ENCODE data around the gene SNPH.

SNPH gene

DNA sequence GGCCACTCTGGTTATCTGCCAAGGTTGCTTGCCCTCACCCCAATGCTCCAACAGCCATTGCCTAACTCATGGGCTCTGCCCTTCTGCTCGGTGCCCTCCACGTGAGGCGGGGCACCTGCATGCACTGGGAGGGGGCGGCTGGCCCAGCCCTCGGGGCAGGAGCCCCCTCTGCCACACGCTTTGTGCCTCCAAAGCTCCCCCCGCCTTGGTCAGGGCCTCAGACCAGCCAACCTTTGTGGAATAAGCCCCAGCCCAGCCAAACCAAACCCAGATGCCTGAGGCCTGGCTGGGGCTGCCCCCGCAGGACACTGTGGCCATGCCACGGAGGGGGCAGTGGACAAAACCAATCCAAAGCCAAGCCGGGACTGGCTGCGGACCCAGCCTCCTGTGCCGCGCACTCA is 41.5 kb downstream of the SNPH start:
- H3K4me3 ChIP-seq (ENCODE audit: low read length in 2 of 2) = no peak overlapping the region
- H3K9me3 ChIP-seq (ENCODE audit: control insufficient read depth in 2 of 2, low read length in 2 of 2) = no peaks in the 10 kb centered on the region
- no peak overlapping the region for H3K27ac ChIP-seq (ENCODE audit: low read depth in 2 of 2, low read length in 2 of 2)
- H3K36me3 ChIP-seq (ENCODE audit: control insufficient read depth in 2 of 2, insufficient read depth in 2 of 2, low read length in 2 of 2) = peaks cover 19 to 37% of the 10 kb centered on the region in 2 donors
- H3K9ac ChIP-seq (ENCODE audit: low read depth in 1 of 2, low read length in 2 of 2) = no peak overlapping the region
- no peaks in the 10 kb centered on the region for H3K27me3 ChIP-seq (ENCODE audit: control insufficient read depth in 2 of 2, insufficient read depth in 2 of 2, low read length in 2 of 2)
- H3K4me1 ChIP-seq (ENCODE audit: control insufficient read depth in 2 of 2, insufficient read depth in 2 of 2, low read length in 2 of 2) = no peaks in the 10 kb centered on the region

DNA sequence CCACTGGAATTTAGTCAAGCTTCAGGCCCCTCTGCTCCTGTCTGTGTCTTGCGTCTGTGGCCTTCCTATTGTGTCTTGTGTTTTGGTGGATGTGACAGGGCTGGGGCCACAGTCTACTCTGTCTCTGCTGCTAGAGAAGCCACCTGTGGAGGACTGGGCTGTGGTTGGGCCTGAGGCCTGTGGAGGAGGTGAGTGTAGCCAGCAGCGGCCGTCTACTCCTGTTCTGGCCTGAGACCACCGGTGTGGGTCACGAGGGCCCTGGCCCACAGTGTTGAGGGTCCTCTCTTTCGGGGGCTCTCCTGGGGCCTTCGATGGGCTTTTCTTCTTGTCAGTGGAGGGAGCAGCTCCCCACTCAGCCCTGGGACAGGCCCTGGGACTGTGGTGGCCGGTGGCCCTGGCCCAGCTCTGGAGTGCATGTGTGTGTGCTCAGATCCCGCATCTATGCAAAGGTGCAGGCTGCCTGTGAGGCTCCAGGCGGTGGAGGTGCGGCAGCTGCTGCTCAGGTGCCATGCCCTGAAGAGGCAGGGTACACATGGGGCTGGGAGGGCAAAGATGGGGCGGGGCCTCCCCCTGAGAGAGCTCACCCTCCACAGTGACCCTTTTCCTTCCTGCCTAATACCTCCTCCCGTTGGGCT is 42.1 kb downstream of the SNPH start:
- Histone ChIP-seq H3K9ac (ENCODE audit: low read depth in 1 of 2, low read length in 2 of 2) (no peak overlapping the region), H3K27ac (ENCODE audit: low read depth in 2 of 2, low read length in 2 of 2) (no peak overlapping the region), H3K4me1 (ENCODE audit: control insufficient read depth in 2 of 2, insufficient read depth in 2 of 2, low read length in 2 of 2) (no peaks in the 10 kb centered on the region), H3K27me3 (ENCODE audit: control insufficient read depth in 2 of 2, insufficient read depth in 2 of 2, low read length in 2 of 2) (no peaks in the 10 kb centered on the region), H3K4me3 (ENCODE audit: low read length in 2 of 2) (no peak overlapping the region), H3K36me3 (ENCODE audit: control insufficient read depth in 2 of 2, insufficient read depth in 2 of 2, low read length in 2 of 2) (peaks cover 19 to 42% of the 10 kb centered on the region in 2 donors), H3K9me3 (ENCODE audit: control insufficient read depth in 2 of 2, low read length in 2 of 2) (no peaks in the 10 kb centered on the region)

DNA sequence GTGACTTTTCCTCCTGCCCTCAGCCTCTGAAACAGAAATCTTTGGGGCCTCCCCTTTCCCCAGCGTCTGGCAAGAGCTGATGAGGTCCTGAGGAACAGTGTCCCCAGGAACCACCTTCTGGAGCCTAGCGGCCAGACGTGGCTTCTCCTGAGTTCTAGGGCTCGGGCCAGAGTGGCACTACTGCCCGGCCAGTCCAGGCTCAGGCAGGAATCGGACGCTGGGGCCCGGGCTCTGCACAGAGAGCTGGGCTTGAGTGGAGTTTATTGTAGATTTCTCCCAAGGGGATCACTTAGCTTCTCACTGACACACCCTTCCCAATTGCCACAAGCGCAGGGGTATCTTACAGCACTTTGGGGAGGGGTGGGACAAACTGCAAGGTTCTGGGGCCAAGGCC is 42.6 kb downstream of the SNPH start:
- no peak overlapping the region for H3K9ac ChIP-seq (ENCODE audit: low read depth in 1 of 2, low read length in 2 of 2)
- peaks cover 19 to 42% of the 10 kb centered on the region in 2 donors for H3K36me3 ChIP-seq (ENCODE audit: control insufficient read depth in 2 of 2, insufficient read depth in 2 of 2, low read length in 2 of 2)
- H3K27ac ChIP-seq (ENCODE audit: low read depth in 2 of 2, low read length in 2 of 2) = no peak overlapping the region
- H3K4me3 ChIP-seq (ENCODE audit: low read length in 2 of 2) = no peak overlapping the region
- H3K4me1 ChIP-seq (ENCODE audit: control insufficient read depth in 2 of 2, insufficient read depth in 2 of 2, low read length in 2 of 2) = peaks cover 0 to 5% of the 10 kb centered on the region in 2 donors
- H3K27me3 ChIP-seq (ENCODE audit: control insufficient read depth in 2 of 2, insufficient read depth in 2 of 2, low read length in 2 of 2) = no peaks in the 10 kb centered on the region
- no peaks in the 10 kb centered on the region for H3K9me3 ChIP-seq (ENCODE audit: control insufficient read depth in 2 of 2, low read length in 2 of 2)

DNA sequence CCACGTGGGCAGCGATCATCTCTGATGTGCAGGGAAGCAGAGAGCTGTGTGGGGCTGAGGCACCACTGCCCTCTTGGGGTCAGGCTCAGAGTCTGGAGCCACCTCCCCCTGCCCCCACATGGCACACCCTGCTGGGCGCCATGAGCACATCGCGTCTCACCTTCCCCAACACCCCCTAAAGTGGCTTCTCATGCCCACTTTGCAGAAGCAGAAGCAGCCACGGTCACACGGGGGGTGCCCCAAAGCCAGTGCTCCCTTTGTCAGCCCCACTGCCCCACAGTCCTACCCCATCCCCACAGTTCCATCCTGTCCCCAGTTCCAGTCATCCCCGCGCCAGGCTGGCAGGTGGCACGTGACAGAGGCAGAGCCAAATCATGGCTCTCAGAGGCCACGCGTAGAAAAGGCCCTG is 43.3 kb downstream of the SNPH start:
- Histone ChIP-seq H3K27me3 (ENCODE audit: control insufficient read depth in 2 of 2, insufficient read depth in 2 of 2, low read length in 2 of 2) (no peaks in the 10 kb centered on the region), H3K4me3 (ENCODE audit: low read length in 2 of 2) (no peak overlapping the region), H3K27ac (ENCODE audit: low read depth in 2 of 2, low read length in 2 of 2) (no peak overlapping the region), H3K9me3 (ENCODE audit: control insufficient read depth in 2 of 2, low read length in 2 of 2) (no peaks in the 10 kb centered on the region), H3K4me1 (ENCODE audit: control insufficient read depth in 2 of 2, insufficient read depth in 2 of 2, low read length in 2 of 2) (peaks cover 0 to 5% of the 10 kb centered on the region in 2 donors), H3K9ac (ENCODE audit: low read depth in 1 of 2, low read length in 2 of 2) (no peak overlapping the region), H3K36me3 (ENCODE audit: control insufficient read depth in 2 of 2, insufficient read depth in 2 of 2, low read length in 2 of 2) (peaks cover 19 to 42% of the 10 kb centered on the region in 2 donors)

DNA sequence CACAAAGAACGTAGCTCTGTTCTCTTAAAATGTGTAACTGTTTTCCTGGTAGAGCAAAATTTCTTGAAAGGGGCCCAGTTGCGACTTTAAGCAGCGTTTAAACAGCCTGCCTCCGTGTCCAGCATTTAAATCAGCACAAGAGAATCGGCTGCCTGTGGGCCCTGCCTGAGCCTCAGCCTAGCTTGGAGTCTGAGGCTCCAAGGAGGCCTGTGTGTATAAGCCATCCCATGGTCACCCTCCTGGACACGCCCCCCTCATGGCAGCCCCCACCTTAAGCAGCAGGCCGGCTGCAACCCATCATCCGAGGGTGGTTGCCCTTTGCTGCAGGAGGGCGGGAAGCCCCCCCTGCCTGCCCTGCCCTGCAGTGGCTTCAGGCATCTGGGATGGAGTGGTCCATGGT is 44.0 kb downstream of the SNPH start:
- Histone ChIP-seq H3K27me3 (ENCODE audit: control insufficient read depth in 2 of 2, insufficient read depth in 2 of 2, low read length in 2 of 2) (no peaks in the 10 kb centered on the region), H3K9ac (ENCODE audit: low read depth in 1 of 2, low read length in 2 of 2) (no peak overlapping the region), H3K4me3 (ENCODE audit: low read length in 2 of 2) (no peak overlapping the region), H3K36me3 (ENCODE audit: control insufficient read depth in 2 of 2, insufficient read depth in 2 of 2, low read length in 2 of 2) (peaks cover 19 to 37% of the 10 kb centered on the region in 2 donors), H3K27ac (ENCODE audit: low read depth in 2 of 2, low read length in 2 of 2) (no peak overlapping the region), H3K4me1 (ENCODE audit: control insufficient read depth in 2 of 2, insufficient read depth in 2 of 2, low read length in 2 of 2) (peaks cover 0 to 5% of the 10 kb centered on the region in 2 donors), H3K9me3 (ENCODE audit: control insufficient read depth in 2 of 2, low read length in 2 of 2) (no peaks in the 10 kb centered on the region)

DNA sequence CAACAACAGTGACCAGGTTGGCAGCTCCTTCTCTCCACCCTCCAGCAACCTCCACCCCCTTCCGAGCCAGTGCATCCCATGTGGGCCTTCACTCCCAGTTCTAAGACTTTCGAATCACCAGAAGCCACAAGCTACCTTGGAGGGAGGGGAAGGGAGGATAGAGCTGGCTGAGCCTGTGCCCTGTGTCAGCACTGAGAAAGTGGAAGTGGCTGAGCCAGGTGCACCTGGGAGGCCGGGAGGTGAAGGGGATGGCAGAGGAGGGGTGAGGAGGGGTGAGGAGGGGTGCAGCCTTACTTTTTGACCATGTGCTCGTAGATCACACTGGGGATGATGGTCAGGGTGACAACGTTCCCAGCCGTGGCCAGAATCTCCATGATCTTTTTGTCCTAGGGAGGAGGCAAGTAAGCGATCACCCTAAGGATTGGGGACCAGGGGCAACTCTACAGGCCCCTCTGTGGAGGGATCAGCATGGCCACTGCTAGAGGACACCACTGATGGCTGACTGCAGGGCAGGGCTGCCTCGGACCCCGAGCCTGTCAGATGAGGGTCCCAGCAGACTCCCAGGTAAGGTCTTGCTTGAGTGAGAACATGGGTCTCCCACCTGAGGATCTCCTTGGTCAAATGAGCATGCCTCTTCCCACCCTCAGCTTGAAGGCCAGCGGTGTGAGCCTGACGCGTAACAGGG is 44.6 kb downstream of the SNPH start:
- H3K36me3 ChIP-seq (ENCODE audit: control insufficient read depth in 2 of 2, insufficient read depth in 2 of 2, low read length in 2 of 2) = peaks cover 16 to 37% of the 10 kb centered on the region in 2 donors
- no peak overlapping the region for H3K9ac ChIP-seq (ENCODE audit: low read depth in 1 of 2, low read length in 2 of 2)
- no peak overlapping the region for H3K4me3 ChIP-seq (ENCODE audit: low read length in 2 of 2)
- no peaks in the 10 kb centered on the region for H3K27me3 ChIP-seq (ENCODE audit: control insufficient read depth in 2 of 2, insufficient read depth in 2 of 2, low read length in 2 of 2)
- H3K4me1 ChIP-seq (ENCODE audit: control insufficient read depth in 2 of 2, insufficient read depth in 2 of 2, low read length in 2 of 2) = peaks cover 0 to 5% of the 10 kb centered on the region in 2 donors
- no peak overlapping the region for H3K27ac ChIP-seq (ENCODE audit: low read depth in 2 of 2, low read length in 2 of 2)
- H3K9me3 ChIP-seq (ENCODE audit: control insufficient read depth in 2 of 2, low read length in 2 of 2) = no peaks in the 10 kb centered on the region

DNA sequence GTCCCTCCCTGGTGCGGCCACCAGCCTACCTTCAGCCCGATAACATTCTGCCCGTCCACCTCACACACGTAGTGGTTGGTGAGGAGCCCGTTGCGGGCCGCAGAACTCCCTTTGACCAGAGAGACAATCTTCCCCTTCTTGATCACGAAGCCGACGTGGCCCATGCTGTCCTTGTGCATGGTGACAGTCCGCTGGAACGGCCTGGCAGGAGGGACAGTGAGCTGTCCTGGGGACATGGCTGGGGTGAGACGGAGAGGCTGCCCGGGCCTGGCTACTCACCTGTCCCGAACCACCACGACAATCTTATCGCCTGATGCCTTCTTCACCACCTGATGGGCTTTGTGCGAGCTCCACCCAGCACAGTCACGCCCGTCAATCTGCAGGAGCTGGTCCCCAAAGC is 46.2 kb downstream of the SNPH start:
- Histone ChIP-seq H3K4me1 (ENCODE audit: control insufficient read depth in 2 of 2, insufficient read depth in 2 of 2, low read length in 2 of 2) (peaks cover 0 to 5% of the 10 kb centered on the region in 2 donors), H3K36me3 (ENCODE audit: control insufficient read depth in 2 of 2, insufficient read depth in 2 of 2, low read length in 2 of 2) (peaks cover 16 to 43% of the 10 kb centered on the region in 2 donors), H3K9ac (ENCODE audit: low read depth in 1 of 2, low read length in 2 of 2) (no peak overlapping the region)

DNA sequence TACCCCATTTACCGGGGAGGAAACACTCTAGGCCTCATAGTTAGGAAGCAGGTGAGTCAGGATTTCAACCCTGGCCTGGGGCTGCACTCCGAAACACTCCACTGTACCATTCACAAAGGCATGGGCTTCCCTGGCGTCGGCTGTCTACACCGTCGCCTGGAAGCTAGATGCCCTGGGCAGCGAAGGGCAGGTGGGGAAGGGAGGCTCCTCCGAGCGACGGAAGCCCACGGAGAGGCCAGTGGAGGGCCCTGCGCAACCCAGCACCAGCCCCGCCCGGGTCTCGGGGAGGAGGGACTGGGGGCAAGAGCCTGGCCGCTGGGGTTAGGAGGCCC is 46.8 kb downstream of the SNPH start:
- Histone ChIP-seq H3K27me3 (ENCODE audit: control insufficient read depth in 2 of 2, insufficient read depth in 2 of 2, low read length in 2 of 2) (no peaks in the 10 kb centered on the region), H3K9ac (ENCODE audit: low read depth in 1 of 2, low read length in 2 of 2) (no peak overlapping the region), H3K27ac (ENCODE audit: low read depth in 2 of 2, low read length in 2 of 2) (no peak overlapping the region), H3K36me3 (ENCODE audit: control insufficient read depth in 2 of 2, insufficient read depth in 2 of 2, low read length in 2 of 2) (peaks cover 16 to 45% of the 10 kb centered on the region in 2 donors), H3K4me1 (ENCODE audit: control insufficient read depth in 2 of 2, insufficient read depth in 2 of 2, low read length in 2 of 2) (peaks cover 0 to 5% of the 10 kb centered on the region in 2 donors), H3K4me3 (ENCODE audit: low read length in 2 of 2) (no peak overlapping the region), H3K9me3 (ENCODE audit: control insufficient read depth in 2 of 2, low read length in 2 of 2) (no peaks in the 10 kb centered on the region)

More for the DNA sequence above, 46.2 kb downstream of the SNPH start:
- H3K27me3 ChIP-seq (ENCODE audit: control insufficient read depth in 2 of 2, insufficient read depth in 2 of 2, low read length in 2 of 2) = no peaks in the 10 kb centered on the region
- no peaks in the 10 kb centered on the region for H3K9me3 ChIP-seq (ENCODE audit: control insufficient read depth in 2 of 2, low read length in 2 of 2)
- H3K27ac ChIP-seq (ENCODE audit: low read depth in 2 of 2, low read length in 2 of 2) = no peak overlapping the region
- no peak overlapping the region for H3K4me3 ChIP-seq (ENCODE audit: low read length in 2 of 2)

DNA sequence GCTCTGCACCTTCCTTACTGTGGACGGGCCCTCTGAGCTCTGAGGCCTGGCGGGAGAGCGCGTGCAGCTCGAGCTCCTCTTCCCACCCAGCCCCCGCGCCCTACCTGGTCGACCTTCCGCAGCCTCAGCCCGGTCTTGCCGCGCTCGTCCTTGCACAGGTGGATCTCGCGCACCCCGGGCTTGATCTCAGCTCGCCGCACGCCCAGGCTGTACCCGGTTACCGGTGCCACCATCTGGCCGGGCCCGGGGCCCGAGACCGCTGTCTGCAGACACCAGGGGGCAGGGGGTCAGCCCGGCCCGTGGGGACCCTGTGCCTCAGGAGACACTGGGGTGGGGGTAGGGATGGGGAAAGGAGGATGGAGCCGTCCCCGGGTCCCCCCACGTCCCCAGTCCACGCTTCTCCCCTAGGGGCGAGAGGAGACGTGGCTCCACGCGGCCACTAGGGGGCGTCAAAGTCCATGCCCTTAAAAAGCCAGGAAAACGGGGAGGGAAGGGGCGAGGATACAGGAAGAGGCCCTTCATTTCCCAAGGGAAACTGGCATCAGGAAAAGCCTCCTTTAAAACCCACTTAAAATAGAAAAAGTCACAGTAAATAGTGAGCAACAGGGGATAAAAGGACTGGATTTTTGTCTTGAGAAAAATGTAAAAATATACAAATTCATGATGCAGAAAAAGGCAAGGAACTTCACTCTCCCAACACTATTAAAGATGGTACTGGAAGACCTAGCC is 47.3 kb downstream of the SNPH start:
- Histone ChIP-seq H3K4me1 (ENCODE audit: control insufficient read depth in 2 of 2, insufficient read depth in 2 of 2, low read length in 2 of 2) (peaks cover 0 to 5% of the 10 kb centered on the region in 2 donors), H3K9me3 (ENCODE audit: control insufficient read depth in 2 of 2, low read length in 2 of 2) (no peaks in the 10 kb centered on the region), H3K27me3 (ENCODE audit: control insufficient read depth in 2 of 2, insufficient read depth in 2 of 2, low read length in 2 of 2) (no peaks in the 10 kb centered on the region), H3K27ac (ENCODE audit: low read depth in 2 of 2, low read length in 2 of 2) (no peak overlapping the region), H3K9ac (ENCODE audit: low read depth in 1 of 2, low read length in 2 of 2) (no peak overlapping the region), H3K4me3 (ENCODE audit: low read length in 2 of 2) (no peak overlapping the region), H3K36me3 (ENCODE audit: control insufficient read depth in 2 of 2, insufficient read depth in 2 of 2, low read length in 2 of 2) (peaks cover 16 to 44% of the 10 kb centered on the region in 2 donors)

DNA sequence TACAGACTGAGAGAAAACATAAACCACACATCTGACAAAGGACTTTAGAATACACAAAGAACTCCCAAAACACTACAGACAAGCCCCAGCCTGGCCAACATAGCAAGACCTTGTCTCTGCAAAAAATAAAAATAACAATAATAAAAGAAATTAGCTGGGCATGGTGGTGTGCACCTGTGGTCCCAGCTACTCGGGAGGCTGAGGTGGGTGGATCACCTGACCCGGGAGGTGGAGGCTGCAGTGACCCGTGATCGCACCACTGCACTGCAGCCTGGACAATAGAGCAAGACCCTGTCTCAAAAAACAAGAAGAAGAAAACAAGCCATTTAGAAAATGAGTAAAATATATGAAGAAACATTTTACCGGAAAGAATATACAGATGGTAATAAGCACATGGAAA is 49.7 kb downstream of the SNPH start:
- Histone ChIP-seq H3K9me3 (ENCODE audit: control insufficient read depth in 2 of 2, low read length in 2 of 2) (no peaks in the 10 kb centered on the region), H3K4me1 (ENCODE audit: control insufficient read depth in 2 of 2, insufficient read depth in 2 of 2, low read length in 2 of 2) (peaks cover 0 to 5% of the 10 kb centered on the region in 2 donors), H3K27me3 (ENCODE audit: control insufficient read depth in 2 of 2, insufficient read depth in 2 of 2, low read length in 2 of 2) (no peaks in the 10 kb centered on the region), H3K9ac (ENCODE audit: low read depth in 1 of 2, low read length in 2 of 2) (no peak overlapping the region), H3K27ac (ENCODE audit: low read depth in 2 of 2, low read length in 2 of 2) (no peak overlapping the region), H3K36me3 (ENCODE audit: control insufficient read depth in 2 of 2, insufficient read depth in 2 of 2, low read length in 2 of 2) (peaks cover 10 to 31% of the 10 kb centered on the region in 2 donors), H3K4me3 (ENCODE audit: low read length in 2 of 2) (no peak overlapping the region)
